AG20443 (cell line): Measurements from ENCODE around the gene GRK4.
"Not testable (repeated sequence)": the region's sequence is repeated elsewhere in the genome, so short reads cannot be mapped to it uniquely, and the experiment has no call there.

Experiments used
- DNase-seq: peaks from one replicate; pipeline ENCODE4 v3.0.0; 2012; ENCODE audit warnings: low spot score, mixed read lengths

GRK4 gene

DNA sequence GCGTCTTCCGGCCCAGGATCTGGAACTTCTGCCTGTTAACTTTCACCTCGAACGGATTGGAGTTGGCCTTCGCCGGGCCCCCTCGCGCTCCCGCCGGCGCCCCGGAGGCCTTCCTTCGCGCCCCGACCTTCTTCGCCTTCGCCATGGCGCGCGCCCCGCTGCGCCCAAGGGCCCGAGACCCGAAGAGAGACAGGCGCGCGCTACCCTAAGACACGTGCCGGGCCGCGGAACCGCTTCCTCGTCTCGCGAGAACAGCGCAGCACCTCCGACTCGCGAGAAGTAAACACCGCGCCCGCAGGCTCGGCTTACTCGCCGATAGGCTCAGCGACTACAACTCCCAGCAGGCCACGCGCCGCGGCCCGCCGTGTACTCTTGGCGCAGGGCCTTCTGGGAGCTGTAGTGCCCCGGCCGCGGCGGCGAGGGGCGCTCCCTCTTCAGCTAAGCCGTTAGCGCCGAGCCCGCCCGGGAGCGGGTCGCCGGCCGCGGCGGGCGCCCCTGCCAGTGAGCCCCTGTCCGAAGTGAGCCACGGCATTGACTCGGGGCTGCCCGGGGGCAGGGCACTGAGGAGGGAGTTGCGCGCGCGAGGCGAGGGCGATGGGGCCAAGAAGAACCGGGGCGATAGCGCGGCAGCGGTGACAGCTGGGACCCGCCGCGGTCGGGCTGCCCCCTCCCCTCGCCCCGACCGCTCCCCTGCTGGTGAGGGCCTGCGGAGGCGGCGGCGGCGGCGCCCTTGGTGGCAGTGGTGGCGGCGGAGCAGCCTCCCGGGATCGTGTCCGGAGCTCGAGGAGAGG lies at the start of gene GRK4, which contains the start of gene NOP14:
Gene GRK4 (plus strand): TSS at position 397 of the 791 bp plus-strand sequence. CDS start 500 bp downstream, outside the sequence.
Gene NOP14 (minus strand): TSS at position 232 of the 791 bp plus-strand sequence. CDS start 87 bp downstream, at position 145.
- peak; percentile 99 for DNase-seq

DNA sequence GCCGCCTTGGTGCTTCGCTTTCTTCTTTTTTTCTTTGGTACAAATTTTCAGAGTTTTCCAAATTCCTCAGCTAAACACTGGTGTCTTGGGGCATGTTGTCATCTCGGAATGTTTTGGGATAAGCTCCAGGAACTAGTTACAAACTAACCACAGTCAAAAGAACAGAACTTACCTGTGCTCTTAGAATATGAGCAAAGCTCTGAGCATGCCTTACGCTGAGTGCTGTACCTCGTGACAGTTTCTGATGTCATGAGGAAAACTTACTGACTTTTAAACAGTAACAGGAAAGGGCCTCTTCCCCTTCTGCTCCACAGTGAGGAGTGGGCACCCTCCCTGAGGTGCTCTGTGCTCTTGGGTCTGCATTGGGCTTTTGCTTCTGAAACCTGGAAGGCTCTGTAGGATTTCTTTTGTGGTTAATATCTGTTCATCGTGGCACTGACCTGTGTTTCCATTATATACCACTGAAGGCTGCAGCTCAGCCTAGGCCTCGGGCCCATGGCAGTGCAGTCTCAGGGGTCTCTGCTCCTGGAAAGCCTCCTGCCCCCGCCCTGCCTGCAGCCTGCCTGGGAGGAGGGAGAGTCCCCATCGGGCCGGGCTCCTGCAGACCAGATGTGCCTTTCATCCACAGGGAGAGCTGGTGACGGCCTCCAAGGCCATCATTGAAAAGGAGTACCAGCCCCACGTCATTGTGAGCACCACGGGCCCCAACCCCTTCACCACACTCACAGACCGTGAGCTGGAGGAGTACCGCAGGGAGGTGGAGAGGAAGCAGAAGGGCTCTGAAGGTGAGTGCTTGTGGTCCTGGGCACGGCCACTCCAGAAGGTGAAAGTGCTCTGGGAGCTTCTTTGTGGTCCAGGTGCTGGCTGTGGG lies 48.9 kb upstream of the GRK4 start:
- no peak for DNase-seq

DNA sequence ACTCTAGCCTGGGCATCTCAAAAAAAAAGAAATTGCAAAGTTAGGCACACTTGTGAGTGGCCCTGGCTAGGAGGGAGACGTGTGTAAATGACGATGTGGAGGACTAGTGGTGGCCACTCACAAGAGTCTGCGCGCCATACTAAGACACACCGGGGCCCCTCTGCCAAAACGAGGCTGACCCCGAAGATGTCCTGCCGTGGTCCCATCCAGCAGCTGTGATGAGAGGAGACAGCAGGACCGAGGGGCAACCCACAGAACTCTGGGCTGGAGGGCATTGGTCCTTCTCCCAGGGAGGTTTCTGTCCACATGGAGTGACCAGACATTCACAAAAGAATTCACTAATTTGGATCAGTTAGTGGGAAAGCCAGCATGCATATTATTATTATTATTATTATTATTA lies 47.6 kb upstream of the GRK4 start:
- no peak for DNase-seq

DNA sequence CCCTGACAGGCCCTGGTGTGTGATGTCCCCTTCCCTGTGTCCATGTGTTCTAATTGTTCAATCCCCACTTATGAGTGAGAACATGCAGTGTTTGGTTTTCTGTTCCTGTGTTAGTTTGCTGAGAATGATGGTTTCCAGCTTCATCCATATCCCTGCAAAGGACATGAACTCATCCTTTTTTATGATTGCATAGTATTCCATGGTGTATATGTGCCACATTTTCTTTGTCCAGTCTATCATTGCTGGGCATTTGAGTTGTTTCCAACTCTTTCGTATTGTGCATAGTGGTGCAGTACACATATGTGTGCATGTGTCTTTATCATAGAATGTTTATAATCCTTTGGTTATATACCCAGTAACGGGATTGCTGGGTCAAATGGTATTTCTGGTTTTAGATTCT lies 46.7 kb upstream of the GRK4 start:
- DNase-seq = not testable (repeated sequence)

DNA sequence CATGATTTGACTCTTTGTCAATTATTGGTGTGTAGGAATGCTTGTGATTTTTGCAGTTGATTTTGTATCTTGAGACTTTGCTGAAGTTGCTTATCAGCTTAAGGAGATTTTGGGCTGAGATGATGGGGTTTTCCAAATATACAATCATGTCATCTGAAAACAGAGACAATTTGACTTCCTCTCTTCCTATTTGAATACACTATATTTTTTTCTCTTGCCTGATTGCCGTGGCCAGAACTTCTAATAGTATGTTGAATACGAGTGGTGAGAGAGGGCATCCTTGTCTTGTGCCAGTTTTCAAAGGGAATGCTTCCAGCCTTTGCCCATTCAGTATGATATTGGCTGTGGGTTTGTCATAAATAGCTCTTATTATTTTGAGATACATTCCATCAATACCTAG lies 45.1 kb upstream of the GRK4 start:
- DNase-seq = not testable (repeated sequence)

DNA sequence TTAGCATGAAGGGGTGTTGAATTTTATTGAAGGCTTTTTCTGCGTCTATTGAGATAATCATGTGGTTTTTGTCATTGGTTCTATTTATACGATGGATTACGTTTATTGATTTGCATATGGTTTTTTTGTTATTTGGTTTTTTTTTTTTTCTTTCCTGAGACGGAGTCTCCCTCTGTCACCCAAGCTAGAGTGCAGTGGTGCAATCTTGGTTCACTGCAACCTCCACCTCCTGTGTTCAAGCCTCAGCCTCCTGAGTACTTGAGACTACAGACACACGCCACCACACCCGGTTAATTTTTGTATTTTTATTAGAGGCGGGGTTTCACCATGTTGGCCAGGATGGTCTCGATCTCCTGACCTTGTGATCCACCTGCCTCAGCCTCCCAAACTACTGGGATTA lies 44.7 kb upstream of the GRK4 start:
- DNase-seq = not testable (repeated sequence)

DNA sequence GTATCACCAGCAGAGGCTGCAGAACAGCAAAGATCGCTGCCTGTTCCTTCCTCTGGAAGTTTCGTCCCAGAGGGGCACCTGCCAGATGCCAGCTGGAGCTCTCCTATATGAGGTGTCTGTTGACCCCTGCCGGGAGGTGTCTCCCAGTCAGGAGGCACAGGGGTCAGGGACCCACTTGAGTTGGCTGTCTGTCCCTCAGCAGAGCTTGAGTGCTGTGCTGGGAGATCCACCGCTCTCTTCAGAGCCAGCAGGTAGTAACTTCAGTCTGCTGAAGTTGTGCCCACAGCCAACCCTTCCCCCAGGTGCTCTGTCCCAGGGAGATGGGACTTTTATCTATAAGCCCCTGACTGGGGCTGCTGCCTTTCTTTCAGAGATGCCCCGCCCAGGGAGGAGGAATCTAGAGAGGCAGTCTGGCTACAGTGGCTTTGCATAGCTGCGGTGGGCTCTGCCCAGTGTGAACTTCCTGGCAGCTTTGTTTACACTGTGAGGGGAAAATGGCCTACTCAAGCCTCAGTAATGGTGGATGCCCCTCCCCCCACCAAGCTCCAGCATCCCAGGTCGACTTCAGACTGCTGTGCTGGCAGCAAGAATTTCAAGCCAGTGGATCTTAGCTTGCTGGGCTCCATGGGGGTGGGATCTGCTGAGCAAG lies 40.8 kb upstream of the GRK4 start:
- not testable (repeated sequence) for DNase-seq

DNA sequence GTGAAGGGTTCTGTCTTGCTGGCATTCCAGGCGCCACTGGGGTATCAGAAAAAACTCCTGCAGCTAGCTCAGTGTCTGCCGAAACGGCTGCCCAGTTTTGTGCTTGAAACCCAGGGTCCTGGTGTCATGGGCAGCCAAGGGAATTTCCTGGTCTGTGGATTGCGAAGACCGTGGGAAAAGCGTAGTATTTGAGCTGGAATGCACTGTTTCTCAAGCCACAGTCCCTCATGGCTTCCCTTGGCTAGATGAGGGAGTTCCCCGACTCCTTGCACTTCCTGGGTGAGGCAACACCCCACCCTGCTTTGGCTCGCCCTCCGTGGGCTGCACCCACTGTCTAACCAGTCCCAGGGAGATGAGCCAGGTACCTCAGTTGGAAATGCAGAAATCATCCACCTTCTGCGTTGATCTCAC lies 40.2 kb upstream of the GRK4 start:
- DNase-seq = no peak

DNA sequence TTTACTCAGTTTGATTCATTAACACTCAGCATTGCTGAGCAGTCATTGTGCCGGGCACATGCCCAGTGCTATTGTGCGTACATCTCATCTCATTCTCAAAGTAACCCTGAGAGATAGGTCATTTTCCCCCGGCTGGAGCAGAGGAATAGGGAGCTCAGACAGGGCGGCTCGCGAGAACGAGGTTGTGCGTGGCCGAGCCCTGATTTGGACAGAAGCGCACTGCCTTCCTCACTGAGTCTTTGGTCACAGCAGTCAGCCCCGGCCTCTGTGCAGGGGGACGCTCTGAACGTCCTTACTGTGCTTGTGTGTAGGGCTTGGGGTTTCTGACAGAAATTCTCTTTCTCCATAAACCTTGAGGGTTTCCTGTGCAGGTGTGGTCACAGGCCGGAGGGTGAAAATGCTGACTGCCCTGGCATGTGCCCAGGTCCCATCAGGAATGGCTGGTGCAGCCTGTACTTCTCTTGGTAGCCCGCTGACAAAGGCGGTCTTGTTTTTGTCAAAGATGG lies 39.6 kb upstream of the GRK4 start:
- DNase-seq = no peak

DNA sequence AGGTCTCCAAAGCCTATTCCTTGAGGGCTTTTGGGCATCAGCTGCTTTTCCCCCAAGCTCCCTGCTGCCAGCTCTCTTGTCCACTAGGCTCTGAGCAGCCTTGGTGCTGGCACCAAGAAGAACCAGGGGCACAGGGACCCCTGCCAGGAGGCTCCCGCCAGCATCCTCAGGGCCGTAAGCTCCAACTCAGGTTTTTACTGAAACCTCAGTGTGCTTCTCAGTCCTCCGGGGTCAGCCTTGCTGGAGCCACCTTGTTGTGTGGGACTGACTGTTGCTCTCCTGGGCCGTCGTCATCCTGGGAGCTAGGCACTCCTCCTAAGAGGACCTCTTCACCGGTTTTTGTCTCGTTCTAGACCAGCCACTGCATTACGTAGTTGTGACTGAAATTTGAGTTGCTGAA lies 39.1 kb upstream of the GRK4 start:
- no peak for DNase-seq

DNA sequence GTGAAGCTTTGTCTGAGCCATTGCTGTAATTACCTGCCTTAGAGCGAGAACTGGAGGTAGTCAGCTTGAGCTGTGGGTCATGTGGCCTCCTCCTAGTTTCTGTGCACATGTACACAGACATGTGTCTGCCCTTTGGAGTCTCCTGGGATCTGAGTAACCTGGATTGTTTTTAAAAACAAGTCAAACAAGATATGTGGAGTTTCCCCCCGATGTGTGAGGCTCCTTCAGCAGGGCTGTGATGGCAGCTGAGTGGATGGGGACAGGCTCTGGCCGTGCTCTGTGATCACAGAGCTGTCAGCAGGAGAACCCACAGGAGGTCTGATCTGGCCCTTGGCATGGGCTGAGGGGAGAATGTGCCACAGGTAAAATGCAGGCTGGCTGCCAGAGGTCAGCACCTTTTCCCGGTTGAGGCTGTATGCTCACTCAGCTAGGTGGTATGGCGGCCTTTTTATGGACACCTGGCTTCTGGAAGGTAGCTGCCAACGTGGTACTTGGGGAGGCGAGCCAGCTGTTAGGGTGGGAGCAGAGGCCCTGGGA lies 38.5 kb upstream of the GRK4 start:
- no peak for DNase-seq

DNA sequence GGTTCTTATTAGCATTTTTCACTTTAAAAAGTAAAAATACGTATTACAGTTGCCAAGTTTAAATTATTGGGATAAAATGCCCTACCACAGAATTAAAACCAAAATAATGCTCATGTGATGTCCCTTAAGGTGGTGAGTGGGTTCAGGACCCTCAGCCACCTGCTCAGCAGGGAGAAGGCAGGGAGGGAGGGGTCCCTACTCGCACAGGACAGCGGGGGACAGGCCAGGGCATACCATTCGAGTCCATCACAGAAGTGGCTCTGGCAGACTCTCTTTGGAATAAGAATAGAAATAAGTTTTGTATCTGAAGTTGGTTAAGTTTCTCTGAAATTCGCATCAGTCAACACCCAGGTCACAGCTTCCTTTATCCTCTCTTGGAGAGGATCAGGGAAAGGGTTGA lies 37.9 kb upstream of the GRK4 start:
- no peak for DNase-seq

DNA sequence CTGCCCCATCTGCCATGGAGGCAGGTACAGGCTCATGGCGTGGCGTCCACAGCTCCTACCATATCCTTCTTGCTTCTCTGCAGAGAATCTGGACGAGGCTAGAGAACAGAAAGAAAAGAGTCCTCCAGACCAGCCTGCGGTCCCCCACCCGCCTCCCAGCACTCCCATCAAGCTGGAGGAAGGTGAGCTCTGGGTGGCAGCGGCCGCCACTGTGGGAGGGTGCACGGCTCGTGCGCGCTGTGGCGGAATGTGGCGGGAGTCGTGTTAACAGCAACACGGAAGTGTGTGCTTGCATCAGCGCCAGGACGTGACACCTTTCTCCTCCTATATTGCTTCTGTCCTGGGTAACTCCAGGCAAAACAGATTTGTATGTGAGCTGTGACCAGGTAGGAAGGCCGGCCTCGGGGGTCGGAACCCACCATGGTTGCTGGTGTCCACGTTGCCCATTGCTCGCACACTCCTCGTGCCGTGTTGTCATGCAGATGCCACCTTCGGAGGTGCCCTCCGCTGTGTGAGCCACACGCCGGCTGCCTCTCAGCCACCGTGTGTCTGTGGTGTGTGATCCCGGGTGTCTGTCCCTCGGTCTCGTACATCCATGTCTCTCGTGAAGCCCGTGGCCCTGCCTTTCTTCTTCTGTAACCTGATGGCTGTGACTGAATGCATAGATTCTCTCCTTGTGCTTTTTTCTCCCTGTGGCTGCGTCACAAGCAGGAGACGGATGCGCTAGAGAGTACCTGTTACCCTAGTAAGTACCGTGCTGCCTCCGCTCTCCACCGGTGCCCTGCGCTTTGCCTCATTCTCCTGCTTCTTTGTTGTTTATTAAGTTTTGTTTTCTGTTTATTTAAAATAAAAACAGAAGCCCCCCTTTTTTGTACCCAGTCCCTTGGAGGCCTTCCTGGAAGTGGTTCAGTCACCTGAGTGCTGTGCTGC lies 37.2 kb upstream of the GRK4 start:
- DNase-seq = no peak

DNA sequence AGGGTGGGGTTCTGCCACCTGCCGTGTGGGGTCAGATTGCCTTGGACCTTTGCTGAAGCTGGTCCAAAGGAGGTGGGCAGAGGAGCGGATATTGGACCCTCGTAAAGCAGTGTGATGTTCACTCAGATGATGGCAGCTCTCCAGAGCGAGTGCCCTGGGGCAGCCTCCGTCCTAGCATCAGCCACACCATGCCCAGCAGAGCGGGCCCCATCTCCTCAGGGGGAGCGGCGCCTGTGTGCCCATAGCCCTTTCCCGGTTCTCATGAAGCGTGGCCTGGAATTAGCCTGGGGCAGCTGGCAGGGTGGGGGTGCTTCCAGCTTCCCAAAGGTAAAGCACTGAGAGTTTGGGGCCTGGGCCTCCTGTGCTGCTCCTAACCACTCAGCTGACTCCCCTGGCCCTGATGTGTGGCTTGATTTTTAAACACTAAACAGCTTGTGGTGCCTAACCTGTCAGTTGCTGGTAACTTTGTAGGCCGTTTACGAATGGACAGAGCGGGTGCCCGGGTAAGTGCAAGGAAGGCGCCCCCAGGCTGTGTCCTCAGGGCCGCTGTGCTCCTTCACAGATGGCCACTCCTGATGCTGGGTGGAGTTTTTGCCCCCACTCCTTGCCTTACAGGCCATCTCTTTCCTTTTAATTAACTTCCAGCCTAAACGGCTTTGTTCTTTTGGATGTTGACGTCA lies 36.2 kb upstream of the GRK4 start:
- no peak for DNase-seq

DNA sequence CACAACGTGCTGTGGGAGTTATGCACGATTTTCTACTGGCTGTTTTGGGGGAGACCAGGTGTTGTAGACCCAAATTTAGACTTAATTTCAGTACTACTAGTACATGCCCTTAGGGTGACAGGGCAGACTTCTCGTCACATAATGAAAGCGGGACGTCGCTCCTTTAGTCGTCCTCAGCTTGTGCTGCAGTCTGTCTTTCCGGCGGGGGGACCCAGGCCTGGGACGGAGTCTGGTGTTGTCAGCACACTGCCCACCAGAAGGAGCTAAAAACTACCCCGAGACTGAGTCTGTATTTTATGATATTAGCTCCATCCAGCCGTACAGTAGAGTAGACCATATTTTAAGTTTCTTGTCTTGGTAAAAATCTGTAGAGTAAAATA lies 35.7 kb upstream of the GRK4 start:
- no peak for DNase-seq

DNA sequence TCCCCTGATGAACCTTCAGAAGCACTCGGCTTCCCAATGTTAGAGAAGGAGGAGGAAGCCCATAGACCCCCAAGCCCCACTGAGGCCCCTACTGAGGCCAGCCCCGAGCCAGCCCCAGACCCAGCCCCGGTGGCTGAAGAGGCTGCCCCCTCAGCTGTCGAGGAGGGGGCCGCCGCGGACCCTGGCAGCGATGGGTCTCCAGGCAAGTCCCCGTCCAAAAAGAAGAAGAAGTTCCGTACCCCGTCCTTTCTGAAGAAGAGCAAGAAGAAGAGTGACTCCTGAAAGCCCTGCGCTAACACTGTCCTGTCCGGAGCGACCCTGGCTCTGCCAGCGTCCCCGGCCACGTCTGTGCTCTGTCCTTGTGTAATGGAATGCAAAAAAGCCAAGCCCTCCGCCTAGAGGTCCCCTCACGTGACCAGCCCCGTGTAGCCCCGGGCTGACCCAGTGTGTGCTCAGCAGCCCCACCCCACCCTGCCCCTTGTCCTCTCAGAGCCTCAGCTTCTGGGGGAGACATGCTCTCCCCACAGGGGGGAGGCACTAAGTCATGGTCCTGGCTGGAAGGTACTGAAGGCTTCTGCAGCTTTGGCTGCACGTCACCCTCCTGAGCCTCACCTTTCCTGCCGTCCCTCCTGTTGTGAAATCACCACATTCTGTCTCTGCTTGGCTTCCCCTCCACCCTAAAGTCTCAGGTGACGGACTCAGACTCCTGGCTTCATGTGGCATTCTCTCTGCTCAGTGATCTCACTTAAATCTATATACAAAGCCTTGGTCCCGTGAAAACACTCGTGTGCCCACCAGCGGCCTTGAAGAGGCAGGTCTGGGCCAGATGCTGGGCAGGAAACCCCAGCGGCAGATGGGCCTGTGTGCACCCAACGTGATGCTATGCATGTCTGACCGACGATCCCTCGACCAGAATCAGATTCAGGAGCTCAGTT lies 34.9 kb upstream of the GRK4 start:
- DNase-seq = no peak

DNA sequence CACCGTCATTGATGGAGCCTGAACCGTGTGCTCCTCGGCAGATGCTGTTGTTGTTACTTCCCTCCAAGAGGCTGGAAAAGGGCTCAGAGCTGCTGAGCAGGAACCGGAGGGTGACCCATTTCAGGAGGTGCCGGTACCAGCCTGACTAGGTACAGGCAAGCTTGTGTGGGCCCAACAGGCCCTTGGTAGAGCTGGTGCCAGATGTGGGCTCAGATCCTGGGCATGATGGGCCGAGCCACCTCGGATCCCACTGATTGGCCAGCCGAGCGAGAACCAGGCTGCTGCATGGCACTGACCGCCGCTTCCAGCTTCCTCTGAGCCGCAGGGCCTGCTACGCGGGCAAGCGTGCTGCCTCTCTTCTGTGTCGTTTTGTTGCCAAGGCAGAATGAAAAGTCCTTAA lies 33.9 kb upstream of the GRK4 start:
- no peak for DNase-seq

DNA sequence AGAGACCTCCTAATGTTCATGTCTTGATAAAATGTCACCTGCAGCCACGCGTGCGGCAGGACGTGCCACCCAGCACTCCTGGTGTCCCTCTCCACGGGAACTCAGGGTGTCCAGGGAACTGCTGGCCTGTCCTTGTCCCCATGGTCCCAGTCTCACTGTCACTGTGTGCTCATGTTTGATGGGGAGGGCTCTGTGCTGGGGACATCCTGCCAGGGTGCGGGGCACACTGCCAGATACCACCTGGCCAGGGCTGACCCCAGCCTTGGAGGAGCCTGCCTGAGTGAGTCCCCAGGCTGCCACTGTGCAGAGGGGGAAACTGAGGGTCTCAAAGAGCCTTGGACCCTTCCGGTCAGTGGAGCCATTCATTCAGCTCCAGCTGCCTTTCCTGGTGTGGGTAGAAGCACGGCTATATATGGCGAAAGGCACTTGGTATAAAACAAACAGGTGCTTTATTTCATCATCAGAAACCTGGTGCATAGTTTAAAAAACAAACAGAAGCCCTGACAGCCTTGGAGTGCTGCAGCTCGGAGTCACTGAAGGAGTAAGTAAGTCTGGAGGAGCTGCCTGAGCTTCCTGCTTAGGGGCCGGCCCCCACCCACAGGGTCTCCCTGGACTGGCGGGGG lies 33.1 kb upstream of the GRK4 start:
- no peak for DNase-seq
